NCI-H2196 treated with DMSO at 0.1 percent for 48 hours (cell line): ENCODE data around the gene PTPN22.

Experiments used
- DNase-seq: peaks from one replicate; lab custom pipeline; 2025; ENCODE audit not compliant: unreplicated experiment; lab: John Stamatoyannopoulos, UW

Gene PTPN22

GRCh38 chr1:113765306-113766230 is 105.9 kb downstream of the PTPN22 start:
- no peak for DNase-seq
